ENCODE data around the gene PARD3B.
A peak's percentile ranks its signal among the peaks of the same experiment; 100 is the strongest.

Gene PARD3B

GRCh38 chr2:204544961-204545860 is at the start of gene PARD3B:
Gene PARD3B (plus strand): TSS chr2:204545475. CDS start chr2:204546000, 525 bp downstream.
- peak; percentile 19 for DNase-seq (ENCODE audit: low spot score)

- DNase-seq (ENCODE audit: low spot score): no peak
Measured at GRCh38 chr2:204496779-204497178, 48.5 kb upstream of the PARD3B start.

GRCh38 chr2:204497855-204498254 is 47.4 kb upstream of the PARD3B start:
- DNase-seq (ENCODE audit: low spot score): no peak

GRCh38 chr2:204498291-204498690 is 47.0 kb upstream of the PARD3B start:
- DNase-seq (ENCODE audit: low spot score): no peak

- no peak for DNase-seq (ENCODE audit: low spot score)
Measured at GRCh38 chr2:204503869-204504268, 41.4 kb upstream of the PARD3B start.

- DNase-seq (ENCODE audit: low spot score): no peak
Measured at GRCh38 chr2:204504594-204504993, 40.7 kb upstream of the PARD3B start.

GRCh38 chr2:204505488-204505887 is 39.8 kb upstream of the PARD3B start:
- DNase-seq (ENCODE audit: low spot score): no peak

GRCh38 chr2:204505946-204506345 is 39.3 kb upstream of the PARD3B start:
- no peak for DNase-seq (ENCODE audit: low spot score)

- no peak for DNase-seq (ENCODE audit: low spot score)
Measured at GRCh38 chr2:204507636-204508035, 37.6 kb upstream of the PARD3B start.

GRCh38 chr2:204510709-204511420 is 34.4 kb upstream of the PARD3B start:
- DNase-seq (ENCODE audit: low spot score): no peak

- no peak for DNase-seq (ENCODE audit: low spot score)
Measured at GRCh38 chr2:204514439-204514838, 30.8 kb upstream of the PARD3B start.

GRCh38 chr2:204515416-204515815 is 29.9 kb upstream of the PARD3B start:
- DNase-seq (ENCODE audit: low spot score): no peak

GRCh38 chr2:204517154-204517553 is 28.1 kb upstream of the PARD3B start:
- no peak for DNase-seq (ENCODE audit: low spot score)

GRCh38 chr2:204529795-204530463 is 15.3 kb upstream of the PARD3B start:
- no peak for DNase-seq (ENCODE audit: low spot score)

GRCh38 chr2:204530464-204530805 is 14.8 kb upstream of the PARD3B start:
- no peak for DNase-seq (ENCODE audit: low spot score)

GRCh38 chr2:204533629-204534370 is 11.5 kb upstream of the PARD3B start:
- no peak for DNase-seq (ENCODE audit: low spot score)

GRCh38 chr2:204535356-204535755 is 9.9 kb upstream of the PARD3B start:
- DNase-seq (ENCODE audit: low spot score): no peak

- no peak for DNase-seq (ENCODE audit: low spot score)
Measured at GRCh38 chr2:204535764-204536163, 9.5 kb upstream of the PARD3B start.

- DNase-seq (ENCODE audit: low spot score): no peak
Measured at GRCh38 chr2:204538182-204539018, 6.9 kb upstream of the PARD3B start.

GRCh38 chr2:204539019-204539385 is 6.3 kb upstream of the PARD3B start:
- DNase-seq (ENCODE audit: low spot score): no peak

GRCh38 chr2:204541637-204542036 is 3.6 kb upstream of the PARD3B start:
- no peak for DNase-seq (ENCODE audit: low spot score)
